Muscle layer of duodenum (tissue), 2 donors: ENCODE results near the gene ENSA.
"Not testable (repeated sequence)": the region's sequence is repeated elsewhere in the genome, so short reads cannot be mapped to it uniquely, and the experiment has no call there.

Source experiments
- H3K27ac ChIP-seq: one replicate; pipeline ENCODE4 v1.7.0; 2013; ENCODE audit warnings: mild to moderate bottlenecking, low read length
- H3K27me3 ChIP-seq: one replicate; pipeline ENCODE4 v1.7.0; 2013; ENCODE audit warnings: low read depth, mild to moderate bottlenecking, control low read depth, low read length
- H3K36me3 ChIP-seq, 2 donors: one replicate each; pipeline ENCODE4 v1.7.0; 2013; ENCODE audit warnings: low read length in 2 of 2, control low read depth in 1 of 2, mild to moderate bottlenecking in 1 of 2; ENCODE audit not compliant: insufficient read depth in 2 of 2, control insufficient read depth in 1 of 2
- H3K4me1 ChIP-seq, 2 donors: one replicate each; pipeline ENCODE4 v1.7.0; 2013; ENCODE audit warnings: low read length in 2 of 2, mild to moderate bottlenecking in 2 of 2, control low read depth in 1 of 2, moderate library complexity in 1 of 2; ENCODE audit not compliant: insufficient read depth in 2 of 2, control insufficient read depth in 1 of 2
- H3K4me3 ChIP-seq, 2 donors: one replicate each; pipeline ENCODE4 v1.7.0; 2013; ENCODE audit warnings: low read length in 2 of 2, low read depth in 1 of 2, mild to moderate bottlenecking in 1 of 2
- H3K9me3 ChIP-seq, 2 donors: one replicate each; pipeline ENCODE4 v1.7.0; 2013; ENCODE audit warnings: low read length in 2 of 2, control low read depth in 1 of 2, mild to moderate bottlenecking in 1 of 2; ENCODE audit not compliant: control insufficient read depth in 1 of 2
- donor health status: healthy.

ENSA gene, protein sequence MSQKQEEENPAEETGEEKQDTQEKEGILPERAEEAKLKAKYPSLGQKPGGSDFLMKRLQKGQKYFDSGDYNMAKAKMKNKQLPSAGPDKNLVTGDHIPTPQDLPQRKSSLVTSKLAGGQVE

DNA sequence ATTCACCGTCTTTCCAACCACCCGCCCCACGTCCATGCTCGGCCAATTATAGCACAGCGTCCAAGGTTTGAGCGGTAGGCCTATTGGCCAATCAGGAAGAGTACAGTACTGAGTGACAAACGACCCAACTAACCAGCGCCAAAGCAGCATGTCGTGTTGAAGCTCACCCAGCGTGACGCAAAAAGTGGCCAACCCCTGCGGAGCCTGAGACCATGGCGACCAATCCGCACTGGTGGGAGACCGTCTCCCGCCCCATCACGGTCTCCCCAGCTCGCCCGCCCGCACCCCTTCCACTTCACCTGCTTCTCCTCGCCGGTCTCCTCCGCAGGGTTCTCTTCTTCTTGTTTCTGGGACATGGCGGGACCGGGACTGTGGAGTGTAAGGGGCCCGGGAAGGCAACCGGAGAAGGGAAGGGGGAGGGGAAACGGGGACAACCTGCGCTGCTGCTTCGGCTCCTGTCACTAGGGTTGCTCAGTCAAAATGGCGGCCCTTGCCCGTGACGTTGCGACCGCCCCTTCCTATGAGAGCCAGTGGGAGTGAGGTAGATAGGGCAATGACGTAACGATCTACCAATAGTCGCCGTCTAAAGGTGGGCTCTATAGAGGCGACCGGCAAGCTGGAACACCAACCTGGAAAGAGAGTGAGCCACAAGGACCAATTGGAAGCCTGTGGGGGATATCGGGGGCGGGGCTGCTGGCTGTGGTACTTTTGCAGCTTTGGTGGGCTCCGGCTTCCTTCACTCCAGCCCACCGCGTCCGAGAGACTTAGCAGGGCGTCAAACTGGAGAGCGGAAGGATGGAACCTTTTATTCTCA, at the start of gene ENSA:
ENSA (minus strand) TSS at position 498 of the 814 bp plus-strand sequence; CDS start at position 356, 142 bp downstream.
- peaks cover 19 to 33% of the 10 kb centered on the region in 2 donors for H3K36me3 ChIP-seq
- H3K4me1 ChIP-seq = peaks cover 6 to 19% of the 10 kb centered on the region in 2 donors
- peak within 1 kb of the TSS; percentile 68 to 93 for H3K4me3 ChIP-seq
- no peaks in the 10 kb centered on the region for H3K27me3 ChIP-seq
- no peaks in the 10 kb centered on the region for H3K9me3 ChIP-seq
- H3K27ac ChIP-seq = peak within 1 kb of the TSS; percentile 98

DNA sequence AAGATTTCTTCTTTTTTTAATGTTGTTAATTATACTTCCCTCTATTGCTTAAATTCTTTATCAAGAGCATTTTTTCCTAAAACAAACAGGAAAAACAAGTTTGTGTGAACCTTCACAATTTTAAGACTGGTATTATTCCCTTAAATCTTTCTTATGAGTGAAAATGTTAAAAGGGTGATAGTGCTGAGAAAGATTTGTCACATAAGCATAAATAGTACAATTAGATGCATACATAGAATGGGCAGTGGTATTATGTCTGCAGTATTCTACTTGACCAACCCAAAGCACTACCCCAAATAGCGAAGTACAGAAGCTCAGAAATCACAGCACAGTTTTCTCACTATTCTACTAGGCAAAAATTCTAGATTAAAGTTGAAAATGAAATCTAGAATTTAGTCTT, 49.6 kb upstream of the ENSA start:
- H3K4me3 ChIP-seq = no peak overlapping the region
- no peaks in the 10 kb centered on the region for H3K9me3 ChIP-seq
- no peaks in the 10 kb centered on the region for H3K4me1 ChIP-seq

GRCh38 chr1:150674881-150675280, 45.5 kb upstream of the ENSA start:
- Histone ChIP-seq H3K9me3 (no peaks in the 10 kb centered on the region), H3K27me3 (no peaks in the 10 kb centered on the region), H3K4me1 (no peaks in the 10 kb centered on the region), H3K4me3 (no peak overlapping the region), H3K27ac (no peak overlapping the region), H3K36me3 (peaks cover 0 to 3% of the 10 kb centered on the region in 2 donors)

More for the DNA sequence above, 49.6 kb upstream of the ENSA start:
- Histone ChIP-seq H3K27ac (no peak overlapping the region), H3K27me3 (no peaks in the 10 kb centered on the region), H3K36me3 (peaks cover 3% of the 10 kb centered on the region in 2 donors)

- no peaks in the 10 kb centered on the region for H3K4me1 ChIP-seq
- H3K27ac ChIP-seq = no peak overlapping the region
- H3K9me3 ChIP-seq = no peaks in the 10 kb centered on the region
- no peaks in the 10 kb centered on the region for H3K27me3 ChIP-seq
- H3K36me3 ChIP-seq = peaks cover 15 to 24% of the 10 kb centered on the region in 2 donors
- H3K4me3 ChIP-seq = no peak overlapping the region
Measured at GRCh38 chr1:150663321-150663720, 33.9 kb upstream of the ENSA start.

DNA sequence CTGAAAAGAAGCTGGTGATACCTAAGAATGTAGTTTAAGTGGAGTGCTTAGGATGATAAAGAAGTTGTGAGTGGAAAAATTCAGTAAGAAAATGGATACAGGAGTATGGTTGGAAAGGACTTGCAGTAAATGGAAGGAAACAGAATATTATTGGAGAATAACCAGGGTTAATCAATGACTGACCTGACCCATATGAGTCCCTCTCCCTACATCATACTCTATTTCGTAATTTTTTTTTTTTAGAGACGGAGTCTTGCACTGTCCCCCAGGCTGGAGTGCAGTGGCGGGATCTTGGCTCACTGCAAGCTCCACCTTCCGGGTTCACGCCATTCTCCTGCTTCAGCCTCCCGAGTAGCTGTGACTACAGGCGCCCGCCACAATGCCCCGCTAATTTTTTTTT, 33.4 kb upstream of the ENSA start:
- Histone ChIP-seq H3K9me3 (no peaks in the 10 kb centered on the region), H3K4me3 (no peak overlapping the region), H3K4me1 (no peaks in the 10 kb centered on the region), H3K27ac (no peak overlapping the region), H3K36me3 (peaks cover 15 to 24% of the 10 kb centered on the region in 2 donors), H3K27me3 (no peaks in the 10 kb centered on the region)

DNA sequence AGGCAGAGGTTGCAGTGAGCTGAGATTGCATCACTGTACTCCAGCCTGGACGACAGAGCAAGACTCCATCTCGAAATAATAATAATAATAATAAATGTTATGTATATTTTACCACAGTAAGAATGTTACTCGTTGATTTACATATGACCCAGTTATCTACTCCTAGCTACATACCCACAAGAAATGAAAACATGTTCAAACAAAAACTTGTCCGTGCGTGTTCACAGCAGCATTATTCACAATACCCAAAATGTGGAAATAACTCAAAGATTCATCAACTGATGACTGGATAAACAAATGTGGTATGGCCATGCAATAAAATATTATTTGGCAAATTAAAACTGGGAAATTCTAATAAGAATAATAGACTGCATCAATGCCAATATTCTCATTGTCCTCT, 31.7 kb upstream of the ENSA start:
- Histone ChIP-seq H3K27me3 (no peaks in the 10 kb centered on the region), H3K4me1 (no peaks in the 10 kb centered on the region), H3K4me3 (no peak overlapping the region), H3K9me3 (no peaks in the 10 kb centered on the region), H3K36me3 (peaks cover 15 to 20% of the 10 kb centered on the region in 2 donors), H3K27ac (no peak overlapping the region)

DNA sequence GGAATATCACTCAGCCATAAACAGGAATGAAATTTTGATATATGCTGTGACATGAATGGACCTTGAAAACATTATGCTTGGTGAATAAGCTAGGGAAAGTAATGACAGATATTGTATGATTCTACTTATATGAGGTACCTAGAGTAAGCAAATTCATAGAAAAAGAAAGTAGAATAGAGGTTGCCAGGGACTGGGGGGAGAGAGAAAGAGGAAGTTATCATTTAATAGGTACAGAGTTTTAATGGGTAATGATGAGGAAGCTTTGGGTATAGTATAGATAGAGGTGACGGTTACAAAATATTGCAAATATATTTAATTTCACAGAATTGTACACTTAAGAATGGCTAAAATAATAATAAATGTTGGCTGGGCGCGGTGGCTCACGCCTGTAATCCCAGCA, 31.2 kb upstream of the ENSA start:
- Histone ChIP-seq H3K4me1 (no peaks in the 10 kb centered on the region), H3K4me3 (no peak overlapping the region), H3K9me3 (no peaks in the 10 kb centered on the region), H3K27ac (no peak overlapping the region), H3K27me3 (no peaks in the 10 kb centered on the region), H3K36me3 (peaks cover 15 to 20% of the 10 kb centered on the region in 2 donors)

DNA sequence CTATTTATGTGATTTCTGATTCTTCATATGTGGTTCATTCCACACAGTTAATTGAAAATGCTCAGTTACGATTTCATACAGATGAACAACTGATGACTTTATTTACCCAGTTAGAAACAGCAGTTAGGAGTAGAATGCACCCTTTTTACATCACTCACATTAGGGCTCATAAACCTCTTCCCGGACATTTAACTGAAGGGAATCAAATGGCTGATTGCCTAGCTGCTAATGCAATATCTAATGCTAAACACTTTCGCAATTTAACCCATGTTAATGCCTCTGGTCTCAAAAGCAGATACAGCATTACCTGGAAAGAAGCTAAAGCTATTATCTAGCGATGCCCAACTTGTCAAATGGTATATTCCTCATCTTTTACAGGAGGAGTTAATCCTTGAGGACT, 27.7 kb upstream of the ENSA start:
- H3K4me1 ChIP-seq, H3K27me3 ChIP-seq, H3K9me3 ChIP-seq, H3K27ac ChIP-seq, H3K4me3 ChIP-seq: not testable (repeated sequence)
- peaks cover 14 to 15% of the 10 kb centered on the region in 2 donors for H3K36me3 ChIP-seq

DNA sequence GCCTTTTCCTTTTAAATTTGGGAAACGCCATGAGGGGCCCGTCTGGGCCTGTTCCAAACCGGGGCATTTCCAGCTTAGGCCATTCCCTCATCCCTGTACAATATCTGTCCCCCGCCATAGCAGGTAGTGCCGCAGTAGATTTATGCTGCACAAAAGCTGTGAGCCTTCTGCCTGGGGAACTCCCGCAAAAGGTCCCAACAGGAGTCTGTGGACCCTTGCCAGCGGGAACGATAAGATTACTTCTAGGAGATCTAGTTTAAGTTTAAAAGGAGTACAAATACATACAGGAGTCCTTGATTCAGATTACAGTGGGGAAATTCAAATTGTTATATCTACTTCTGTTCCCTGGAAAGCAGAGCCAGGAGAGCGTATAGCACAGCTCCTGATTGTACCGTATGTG, 25.2 kb upstream of the ENSA start:
- H3K4me1 ChIP-seq, H3K4me3 ChIP-seq, H3K36me3 ChIP-seq, H3K27ac ChIP-seq, H3K9me3 ChIP-seq, H3K27me3 ChIP-seq: not testable (repeated sequence)

GRCh38 chr1:150650193-150650592, 20.8 kb upstream of the ENSA start:
- Histone ChIP-seq H3K27me3 (no peaks in the 10 kb centered on the region), H3K4me3 (no peak overlapping the region), H3K36me3 (peaks cover 22 to 37% of the 10 kb centered on the region in 2 donors), H3K9me3 (no peaks in the 10 kb centered on the region), H3K4me1 (no peaks in the 10 kb centered on the region), H3K27ac (peak overlapping the region; percentile 23)

GRCh38 chr1:150649441-150650075, 20.1 kb upstream of the ENSA start:
- Histone ChIP-seq H3K27ac (peak overlapping the region; percentile 8), H3K4me3 (no peak overlapping the region), H3K9me3 (no peaks in the 10 kb centered on the region), H3K36me3 (peaks cover 22 to 37% of the 10 kb centered on the region in 2 donors), H3K27me3 (no peaks in the 10 kb centered on the region), H3K4me1 (no peaks in the 10 kb centered on the region)
